B cell (primary cell): ENCODE measurements around the gene PLEKHJ1. TPM values are rescaled to one million over a fixed set of nuclear protein-coding genes. Genes with fewer than 3 reads are reported as not detected.
A peak's percentile ranks its signal among the peaks of the same experiment; 100 is the strongest.

Experiments used
- ATAC-seq: fragments of 200-7000 bp; cut with Tn5 transposase; one replicate; pipeline ENCODE4 v1.10.0; 2021; ENCODE audit warnings: low read depth, mild to moderate bottlenecking, moderate number of reproducible peaks, moderate library complexity
- CTCF ChIA-PET: fragments of 350-600 bp; sonication (Branson Sonifier 250); formaldehyde crosslinking; loops from one replicate; lab custom pipeline; 2021; ENCODE audit warnings: antibody characterized with exemption, inconsistent platforms; lab: Charles Lee
- POLR2A ChIA-PET: fragments of 350-600 bp; sonication (Branson Sonifier 250); formaldehyde crosslinking; loops from one replicate; lab custom pipeline; 2021; ENCODE audit warnings: antibody characterized with exemption; lab: Charles Lee
- DNase-seq: peaks from one replicate; pipeline ENCODE4 v3.0.0; 2013
- H2AFZ ChIP-seq: 2 replicates; pipeline ENCODE4 v1.6.1; 2012; ENCODE audit warnings: mild to moderate bottlenecking, low read depth, low read length; ENCODE audit not compliant: insufficient read depth, poor library complexity, severe bottlenecking
- H3K27ac ChIP-seq, 2 donors: 1 replicate in 1 of 2; 2 replicates in 1 of 2; pipeline ENCODE4 v1.5.1; 2012 to 2013; ENCODE audit warnings: low read length in 2 of 2, mild to moderate bottlenecking in 2 of 2, moderate library complexity in 1 of 2
- H3K27me3 ChIP-seq, 4 experiments: fragments of 200-600 bp in 1 of 4; sonication (generic) in 1 of 4; replicated peaks in 1 of 4; 1 replicate in 2 of 4; 2 replicates in 2 of 4; pipeline versions ENCODE4 v1.6.1 to v1.7.0; 2013 to 2016; ENCODE audit warnings: low read length in 3 of 4, mild to moderate bottlenecking in 2 of 4, mixed read lengths in 1 of 4, moderate library complexity in 1 of 4; ENCODE audit not compliant: insufficient read depth in 4 of 4, control insufficient read depth in 3 of 4; ENCODE audit errors: control extremely low read depth in 1 of 4
- H3K36me3 ChIP-seq, 2 experiments: replicated peaks in 1 of 2; 1 replicate in 1 of 2; 2 replicates in 1 of 2; pipeline versions ENCODE4 v1.6.1 to v1.7.1; 2013; ENCODE audit warnings: low read length in 1 of 2; ENCODE audit not compliant: insufficient read depth in 2 of 2, control insufficient read depth in 1 of 2; ENCODE audit errors: control extremely low read depth in 1 of 2, extremely low read depth in 1 of 2
- H3K4me1 ChIP-seq, 2 donors: fragments of 200-600 bp in 1 of 2; sonication (generic) in 1 of 2; 1 replicate in 1 of 2; 2 replicates in 1 of 2; pipeline versions ENCODE4 v1.5.1 to v1.6.1; 2013 to 2017; ENCODE audit warnings: low read length in 2 of 2; ENCODE audit not compliant: control insufficient read depth in 2 of 2, insufficient read depth in 2 of 2
- H3K4me2 ChIP-seq: replicated peaks from 2 replicates; pipeline ENCODE3; 2012; ENCODE audit warnings: mild to moderate bottlenecking, low read depth, low read length; ENCODE audit not compliant: poor library complexity, severe bottlenecking
- H3K4me3 ChIP-seq, 5 experiments: fragments of 200-600 bp in 1 of 5; sonication (generic) in 1 of 5; 1 replicate in 3 of 5; 2 replicates in 2 of 5; pipeline versions ENCODE4 v1.5.1 to v1.7.0; 2011 to 2016; ENCODE audit warnings: low read length in 4 of 5, mild to moderate bottlenecking in 4 of 5, low read depth in 2 of 5, control low read depth in 1 of 5, moderate library complexity in 1 of 5; ENCODE audit not compliant: insufficient read depth in 1 of 5; ENCODE audit errors: control extremely low read depth in 1 of 5, extremely low read depth in 1 of 5
- H3K79me2 ChIP-seq: fragments of 200-600 bp; sonication (generic); one replicate; pipeline ENCODE4 v1.6.0; 2016; ENCODE audit warnings: low read length; ENCODE audit not compliant: control insufficient read depth, insufficient read depth
- H3K9ac ChIP-seq: fragments of 200-600 bp; sonication (generic); 2 replicates; pipeline ENCODE4 v1.6.1; 2017; ENCODE audit warnings: mild to moderate bottlenecking, low read length, moderate library complexity
- H3K9me3 ChIP-seq, 3 donors: one replicate each; pipeline versions ENCODE4 v1.6.1 to v1.7.1; 2013; ENCODE audit warnings: low read length in 2 of 3; ENCODE audit not compliant: control insufficient read depth in 2 of 3, insufficient read depth in 1 of 3; ENCODE audit errors: control extremely low read depth in 1 of 3
- H4K20me1 ChIP-seq: 2 replicates; pipeline ENCODE4 v1.6.0; 2012; ENCODE audit warnings: mild to moderate bottlenecking, low read length; ENCODE audit not compliant: insufficient read depth, control insufficient read depth, poor library complexity, severe bottlenecking
- H3K27ac Mint-ChIP-seq: one replicate; pipeline ENCODE4 v1.8.0; 2021; ENCODE audit warnings: mixed read lengths
- H3K27me3 Mint-ChIP-seq: one replicate; pipeline ENCODE4 v1.8.0; 2021; ENCODE audit warnings: mixed read lengths
- H3K4me1 Mint-ChIP-seq: one replicate; pipeline ENCODE4 v1.8.0; 2021; ENCODE audit warnings: mixed read lengths
- H3K4me3 Mint-ChIP-seq: one replicate; pipeline ENCODE4 v1.8.0; 2021; ENCODE audit warnings: mixed read lengths
- H3K9me3 Mint-ChIP-seq: one replicate; pipeline ENCODE4 v1.8.0; 2022; ENCODE audit warnings: mixed read lengths; ENCODE audit not compliant: insufficient read depth
- EZH2 ChIP-seq: IDR thresholded peaks from 2 replicates; pipeline ENCODE4 v1.6.1; 2012; ENCODE audit warnings: borderline replicate concordance, low read depth, mild to moderate bottlenecking, moderate library complexity, low read length; ENCODE audit not compliant: insufficient read depth, poor library complexity, severe bottlenecking
- WGBS: methylation state at CpG from one replicate; pipeline ENCODE4 v1.1.5; 2013; ENCODE audit warnings: missing lambda C conversion rate; ENCODE audit not compliant: insufficient coverage; 5-methylcytosine and 5-hydroxymethylcytosine counted together
- intact Hi-C: fragments of 100-400 bp; cut with micrococcal nuclease; formaldehyde crosslinking; loops from one replicate; pipeline ENCODE4 v1.10.0; 2022
- polyA plus RNA-seq: library from polyadenylated mRNA; depleted of rRNA; stranded (reverse); fragments of >200 nt; gene quantifications from 2 replicates; pipeline ENCODE4 v1.2.3, GENCODE V29; 2012
- total RNA-seq, 2 donors: library from RNA; stranded (reverse); fragments of 120-200 nt in 1 of 2; gene quantifications; 1 replicate in 1 of 2; 2 replicates in 1 of 2; pipeline versions ENCODE4 v1.2.3 to v1.2.4, GENCODE V29; 2013 to 2022
- TF ChIP-seq, protein P1 (sequence below): fragments of 200-600 bp; IDR thresholded peaks from one replicate; pipeline ENCODE4 v1.8.0; 2022; ENCODE audit warnings: antibody characterized with exemption, mild to moderate bottlenecking

PLEKHJ1 gene
- total and polyA plus RNA-seq, 2 donors (not counting 1 experiment from before 2014, with no cell fraction given): 86.7 to 117 TPM

- H3K4me3 Mint-ChIP-seq: peak overlapping the region; percentile 86
- intact Hi-C loops: loop anchor here (1.0 to 10.0 kb wide), 6 partner anchors 15 to 201 kb away; partner anchors contain the start of genes GADD45B, PLEKHJ1 and SF3A2
- Histone ChIP-seq H3K9ac (peak overlapping the region; percentile 50), H3K27me3 (no peaks in the 10 kb centered on the region), H3K4me3 (peak overlapping the region in 4 of 5 experiments; percentile 5 to 100 (median 34)), H3K9me3 (no peaks in the 10 kb centered on the region), H4K20me1 (peaks cover 75% of the 10 kb centered on the region), H3K36me3 (peaks cover 0 to 35% of the 10 kb centered on the region in 2 experiments), H3K79me2 (peaks cover 80% of the 10 kb centered on the region), H3K4me2 (peak overlapping the region; percentile 99), H3K27ac (peak overlapping the region; percentile 79 to 84), H2AFZ (no peak overlapping the region), H3K4me1 (peaks cover 39 to 54% of the 10 kb centered on the region in 2 donors)
- POLR2A ChIA-PET: interaction anchor here (0.6 to 10.8 kb wide), 13 partner anchors 13 to 203 kb away, joined by 3 to 134 read pairs (median 3); partner anchors contain the start of gene JSRP1
- DNase-seq (peak; percentile 90), ATAC-seq (peak; percentile 16)
- CTCF ChIA-PET: interaction anchor here (0.5 to 7.5 kb wide), 22 partner anchors 9 to 347 kb away, joined by 3 to 66 read pairs (median 6); partner anchors contain the start of genes AP3D1, JSRP1, PLEKHJ1 and SF3A2
- WGBS: 11% methylated on average over 45 of the region's 45 CpGs
- H3K27ac Mint-ChIP-seq: peak overlapping the region; percentile 93
- H3K27me3 Mint-ChIP-seq: no peaks in the 10 kb centered on the region
- H3K4me1 Mint-ChIP-seq: peaks cover 48% of the 10 kb centered on the region
- TF ChIP-seq, protein P1, sequence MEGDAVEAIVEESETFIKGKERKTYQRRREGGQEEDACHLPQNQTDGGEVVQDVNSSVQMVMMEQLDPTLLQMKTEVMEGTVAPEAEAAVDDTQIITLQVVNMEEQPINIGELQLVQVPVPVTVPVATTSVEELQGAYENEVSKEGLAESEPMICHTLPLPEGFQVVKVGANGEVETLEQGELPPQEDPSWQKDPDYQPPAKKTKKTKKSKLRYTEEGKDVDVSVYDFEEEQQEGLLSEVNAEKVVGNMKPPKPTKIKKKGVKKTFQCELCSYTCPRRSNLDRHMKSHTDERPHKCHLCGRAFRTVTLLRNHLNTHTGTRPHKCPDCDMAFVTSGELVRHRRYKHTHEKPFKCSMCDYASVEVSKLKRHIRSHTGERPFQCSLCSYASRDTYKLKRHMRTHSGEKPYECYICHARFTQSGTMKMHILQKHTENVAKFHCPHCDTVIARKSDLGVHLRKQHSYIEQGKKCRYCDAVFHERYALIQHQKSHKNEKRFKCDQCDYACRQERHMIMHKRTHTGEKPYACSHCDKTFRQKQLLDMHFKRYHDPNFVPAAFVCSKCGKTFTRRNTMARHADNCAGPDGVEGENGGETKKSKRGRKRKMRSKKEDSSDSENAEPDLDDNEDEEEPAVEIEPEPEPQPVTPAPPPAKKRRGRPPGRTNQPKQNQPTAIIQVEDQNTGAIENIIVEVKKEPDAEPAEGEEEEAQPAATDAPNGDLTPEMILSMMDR: peak; percentile 94
- no peak for TF ChIP-seq EZH2
- H3K9me3 Mint-ChIP-seq: no peaks in the 10 kb centered on the region
Observed at GRCh38 chr19:2273356-2274184, 37.4 kb upstream of the PLEKHJ1 start.
